Natural killer cell (primary cell): ENCODE data around the gene NAALADL1. TPM values are rescaled to one million over a fixed set of nuclear protein-coding genes. Genes with fewer than 3 reads are reported as not detected.

Experiments
- ATAC-seq, 3 donors: fragments of 150-1000 bp in 2 of 3; fragments of 200-7000 bp in 1 of 3; cut with Tn5 transposase; 1 replicate in 1 of 3; 2 replicates in 2 of 3; pipeline ENCODE4 v1.10.0; 2021; ENCODE audit warnings: mild to moderate bottlenecking in 2 of 3, moderate library complexity in 2 of 3
- DNase-seq, 2 donors: peaks; one replicate each; pipeline versions ENCODE4 v3.0.0 to v3.0.0-alpha.2; 2013 to 2021; ENCODE audit warnings: mixed read lengths in 1 of 2
- H3K27ac ChIP-seq: one replicate; pipeline ENCODE4 v1.5.1; 2013; ENCODE audit warnings: mild to moderate bottlenecking, low read length
- H3K27me3 ChIP-seq: one replicate; pipeline ENCODE4 v1.6.1; 2013; ENCODE audit warnings: low read length; ENCODE audit not compliant: control insufficient read depth, insufficient read depth
- H3K36me3 ChIP-seq: one replicate; pipeline ENCODE4 v1.6.1; 2013; ENCODE audit warnings: low read length; ENCODE audit not compliant: control insufficient read depth, insufficient read depth
- H3K4me1 ChIP-seq: one replicate; pipeline ENCODE4 v1.6.1; 2013; ENCODE audit warnings: low read length; ENCODE audit not compliant: control insufficient read depth, insufficient read depth
- H3K4me3 ChIP-seq: one replicate; pipeline ENCODE4 v1.5.1; 2013; ENCODE audit warnings: low read length
- H3K9me3 ChIP-seq: one replicate; pipeline ENCODE4 v1.6.1; 2013; ENCODE audit warnings: low read length; ENCODE audit not compliant: control insufficient read depth, insufficient read depth
- H3K27ac Mint-ChIP-seq, 2 donors: one replicate each; pipeline ENCODE4 v1.8.0; 2022; ENCODE audit warnings: mild to moderate bottlenecking in 2 of 2, mixed read lengths in 2 of 2, moderate library complexity in 1 of 2
- H3K27me3 Mint-ChIP-seq, 2 donors: one replicate each; pipeline ENCODE4 v1.8.0; 2022; ENCODE audit warnings: low read depth in 2 of 2, mixed read lengths in 2 of 2
- H3K36me3 Mint-ChIP-seq: one replicate; pipeline ENCODE4 v1.8.0; 2022; ENCODE audit warnings: mixed read lengths
- H3K4me1 Mint-ChIP-seq, 2 donors: one replicate each; pipeline ENCODE4 v1.8.0; 2022; ENCODE audit warnings: mixed read lengths in 2 of 2
- H3K4me3 Mint-ChIP-seq: one replicate; pipeline ENCODE4 v1.8.0; 2022; ENCODE audit warnings: mild to moderate bottlenecking, moderate library complexity, mixed read lengths
- H3K9me3 Mint-ChIP-seq, 2 donors: one replicate each; pipeline ENCODE4 v1.8.0; 2022; ENCODE audit warnings: mixed read lengths in 2 of 2
- WGBS: methylation state at CpG from one replicate; pipeline ENCODE4 v1.1.7; 2013; ENCODE audit warnings: missing lambda C conversion rate; ENCODE audit not compliant: insufficient coverage; 5-methylcytosine and 5-hydroxymethylcytosine counted together
- intact Hi-C: fragments of 100-400 bp; cut with micrococcal nuclease; formaldehyde crosslinking; loops from one replicate; pipeline ENCODE4 v1.14.2; 2022
- total RNA-seq, 4 donors: library from RNA; stranded (reverse); fragments of 120-200 nt in 1 of 4; gene quantifications; one replicate each; pipeline versions ENCODE4 v1.2.3 to v1.2.4, GENCODE V29; 2013 to 2022
- TF ChIP-seq, protein P1 (sequence below): fragments of 200-600 bp; IDR thresholded peaks from one replicate; pipeline ENCODE4 v1.8.0; 2022; ENCODE audit warnings: antibody characterized with exemption

The NAALADL1 gene
- total RNA-seq, 3 donors from 2014 or later (not counting 1 experiment from before 2014, with no cell fraction given): 41.6 to 54.1 (median 46.0) TPM

DNA sequence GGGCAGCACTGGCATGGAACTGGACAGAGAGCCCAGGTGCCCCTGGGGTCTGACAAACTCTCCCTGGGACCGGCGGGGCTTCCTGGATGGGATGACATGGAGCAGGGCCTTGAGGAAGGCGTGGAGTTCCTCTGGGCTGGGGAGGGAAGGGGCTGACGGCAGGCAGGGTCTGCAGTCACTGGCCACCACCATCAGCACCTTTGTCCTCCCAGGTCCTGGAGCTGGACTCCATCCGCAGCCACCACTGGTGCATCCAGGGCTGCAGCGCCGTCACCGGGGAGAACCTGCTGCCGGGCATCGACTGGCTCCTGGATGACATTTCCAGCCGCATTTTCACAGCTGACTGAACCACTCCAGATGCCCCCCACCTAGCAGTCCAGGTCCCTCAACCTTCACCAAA, 36.8 kb downstream of the NAALADL1 start:
- intact Hi-C loops: no loop called here
- peaks cover 16% of the 10 kb centered on the region for H3K36me3 ChIP-seq
- DNase-seq (no peak), ATAC-seq (no peak)
- WGBS: 97% methylated on average over 11 of the region's 11 CpGs
- no peak overlapping the region for H3K27ac ChIP-seq
- peaks cover 5% of the 10 kb centered on the region for H3K4me1 ChIP-seq
- Mint-ChIP-seq H3K4me3 (no peak overlapping the region), H3K27me3 (no peaks in the 10 kb centered on the region), H3K27ac (no peak overlapping the region), H3K4me1 (peaks cover 0 to 13% of the 10 kb centered on the region in 2 donors), H3K36me3 (no peaks in the 10 kb centered on the region), H3K9me3 (no peaks in the 10 kb centered on the region)
- TF ChIP-seq, protein P1, sequence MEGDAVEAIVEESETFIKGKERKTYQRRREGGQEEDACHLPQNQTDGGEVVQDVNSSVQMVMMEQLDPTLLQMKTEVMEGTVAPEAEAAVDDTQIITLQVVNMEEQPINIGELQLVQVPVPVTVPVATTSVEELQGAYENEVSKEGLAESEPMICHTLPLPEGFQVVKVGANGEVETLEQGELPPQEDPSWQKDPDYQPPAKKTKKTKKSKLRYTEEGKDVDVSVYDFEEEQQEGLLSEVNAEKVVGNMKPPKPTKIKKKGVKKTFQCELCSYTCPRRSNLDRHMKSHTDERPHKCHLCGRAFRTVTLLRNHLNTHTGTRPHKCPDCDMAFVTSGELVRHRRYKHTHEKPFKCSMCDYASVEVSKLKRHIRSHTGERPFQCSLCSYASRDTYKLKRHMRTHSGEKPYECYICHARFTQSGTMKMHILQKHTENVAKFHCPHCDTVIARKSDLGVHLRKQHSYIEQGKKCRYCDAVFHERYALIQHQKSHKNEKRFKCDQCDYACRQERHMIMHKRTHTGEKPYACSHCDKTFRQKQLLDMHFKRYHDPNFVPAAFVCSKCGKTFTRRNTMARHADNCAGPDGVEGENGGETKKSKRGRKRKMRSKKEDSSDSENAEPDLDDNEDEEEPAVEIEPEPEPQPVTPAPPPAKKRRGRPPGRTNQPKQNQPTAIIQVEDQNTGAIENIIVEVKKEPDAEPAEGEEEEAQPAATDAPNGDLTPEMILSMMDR: no peak
- H3K27me3 ChIP-seq: no peaks in the 10 kb centered on the region
- no peak overlapping the region for H3K4me3 ChIP-seq
- H3K9me3 ChIP-seq: no peaks in the 10 kb centered on the region

DNA sequence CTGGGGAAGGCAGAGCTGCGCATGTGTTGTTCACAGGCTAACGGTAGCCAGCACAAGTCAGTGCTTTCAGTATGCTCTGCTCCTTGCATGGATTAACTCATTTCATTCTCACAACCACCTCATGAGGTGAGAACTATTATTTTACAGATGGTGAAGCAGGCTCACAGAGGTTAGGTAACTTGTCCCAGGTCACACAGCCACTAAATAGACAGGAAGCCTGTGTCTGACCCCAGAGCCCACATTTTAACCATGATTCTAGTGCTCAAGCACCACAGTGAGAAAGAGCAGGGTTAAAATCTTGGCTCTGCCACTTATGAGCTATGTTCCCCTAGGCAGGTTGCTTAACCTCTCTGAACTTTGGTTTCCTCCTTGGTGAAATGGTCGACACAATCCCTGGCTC, 37.4 kb downstream of the NAALADL1 start:
- intact Hi-C loops: no loop called here
- TF ChIP-seq, protein P1: no peak
- H3K27me3 Mint-ChIP-seq: no peaks in the 10 kb centered on the region
- DNase-seq (no peak), ATAC-seq (peak in 2 of 3 donors; percentile 38 to 73)
- H3K4me1 Mint-ChIP-seq: peaks cover 0 to 11% of the 10 kb centered on the region in 2 donors
- no peak overlapping the region for H3K27ac Mint-ChIP-seq
- no peak overlapping the region for H3K4me3 ChIP-seq
- no peaks in the 10 kb centered on the region for H3K9me3 Mint-ChIP-seq
- no peaks in the 10 kb centered on the region for H3K9me3 ChIP-seq
- no peaks in the 10 kb centered on the region for H3K27me3 ChIP-seq
- 68% methylated on average over 3 of the region's 3 CpGs for WGBS
- H3K27ac ChIP-seq: no peak overlapping the region
- H3K4me1 ChIP-seq: peaks cover 5% of the 10 kb centered on the region
- H3K36me3 ChIP-seq: peaks cover 16% of the 10 kb centered on the region
- H3K4me3 Mint-ChIP-seq: no peak overlapping the region
- no peaks in the 10 kb centered on the region for H3K36me3 Mint-ChIP-seq

DNA sequence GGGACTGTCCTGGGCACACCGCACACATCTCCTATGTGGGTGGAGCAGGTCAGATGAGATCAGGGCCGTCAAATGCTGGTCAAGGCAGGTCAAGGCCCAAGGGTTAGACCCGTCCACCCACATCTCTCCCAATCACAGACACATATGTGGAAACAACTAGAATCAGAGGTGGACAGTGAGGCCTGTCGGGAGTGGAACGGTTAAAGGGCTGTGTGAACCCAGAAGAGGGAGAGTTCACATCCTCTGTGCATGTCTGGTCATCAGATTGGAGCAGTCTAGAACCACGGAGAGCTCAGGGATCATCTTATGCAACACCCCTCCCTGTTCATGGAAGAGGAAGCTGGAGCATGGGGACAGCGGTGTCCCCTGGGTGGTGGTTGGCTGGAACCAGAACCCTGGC, 38.5 kb downstream of the NAALADL1 start:
- TF ChIP-seq, protein P1: no peak
- peaks cover 16% of the 10 kb centered on the region for H3K4me1 ChIP-seq
- ATAC-seq (no peak), DNase-seq (no peak)
- H3K9me3 ChIP-seq: no peaks in the 10 kb centered on the region
- WGBS: 98% methylated on average over 7 of the region's 7 CpGs
- H3K4me3 ChIP-seq: no peak overlapping the region
- peaks cover 16% of the 10 kb centered on the region for H3K36me3 ChIP-seq
- H3K4me3 Mint-ChIP-seq: no peak overlapping the region
- no peaks in the 10 kb centered on the region for H3K27me3 ChIP-seq
- no peaks in the 10 kb centered on the region for H3K9me3 Mint-ChIP-seq
- intact Hi-C loops: no loop called here
- no peaks in the 10 kb centered on the region for H3K36me3 Mint-ChIP-seq
- H3K27ac ChIP-seq: no peak overlapping the region
- H3K27me3 Mint-ChIP-seq: no peaks in the 10 kb centered on the region
- H3K4me1 Mint-ChIP-seq: peaks cover 8 to 14% of the 10 kb centered on the region in 2 donors
- no peak overlapping the region for H3K27ac Mint-ChIP-seq

DNA sequence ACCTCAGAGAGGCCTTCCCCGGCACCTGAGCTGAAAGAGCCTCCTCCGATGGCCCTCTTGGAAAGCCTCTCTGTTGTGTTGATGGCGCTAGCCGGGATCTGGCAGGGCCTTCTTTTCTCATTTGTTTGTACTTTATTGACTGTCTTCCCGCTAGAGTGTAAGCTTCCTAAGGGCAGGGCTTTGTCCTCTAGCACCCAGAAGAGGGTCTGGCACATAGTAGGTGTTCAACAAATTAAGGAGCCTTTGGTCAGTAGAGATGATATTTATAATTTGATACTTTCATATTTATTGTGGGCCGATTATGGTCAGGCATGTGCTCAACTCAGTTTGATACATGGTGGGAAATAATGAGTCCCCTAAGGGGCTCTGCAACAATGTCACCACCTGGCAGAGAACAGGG, 40.4 kb downstream of the NAALADL1 start:
- no peaks in the 10 kb centered on the region for H3K27me3 ChIP-seq
- H3K36me3 ChIP-seq: peaks cover 16% of the 10 kb centered on the region
- no peak overlapping the region for H3K27ac ChIP-seq
- H3K4me1 Mint-ChIP-seq: peaks cover 19 to 27% of the 10 kb centered on the region in 2 donors
- no peak overlapping the region for H3K27ac Mint-ChIP-seq
- H3K4me3 Mint-ChIP-seq: no peak overlapping the region
- no peak overlapping the region for H3K4me3 ChIP-seq
- TF ChIP-seq, protein P1: no peak
- H3K27me3 Mint-ChIP-seq: no peaks in the 10 kb centered on the region
- no peaks in the 10 kb centered on the region for H3K9me3 ChIP-seq
- over 99% methylated on average over 6 of the region's 6 CpGs for WGBS
- intact Hi-C loops: no loop called here
- DNase-seq (no peak), ATAC-seq (no peak)
- H3K36me3 Mint-ChIP-seq: no peaks in the 10 kb centered on the region
- peaks cover 28% of the 10 kb centered on the region for H3K4me1 ChIP-seq
- no peaks in the 10 kb centered on the region for H3K9me3 Mint-ChIP-seq
